Hematopoietic multipotent progenitor cell treated with erythropoietin and hydrocortisone succinate and interleukin-3 and kit ligand, for 4 days (in vitro differentiated cells): ENCODE results near the gene DNAAF5.
A peak's percentile ranks its signal among the peaks of the same experiment; 100 is the strongest.
"Not testable (repeated sequence)": the region's sequence is repeated elsewhere in the genome, so short reads cannot be mapped to it uniquely, and the experiment has no call there.

ENCODE experiments used
- DNase-seq: peaks from one replicate; pipeline ENCODE4 v3.0.0-alpha.2; 2015

Gene DNAAF5

GRCh38 chr7:730501-731439 lies 4.3 kb downstream of the DNAAF5 start:
- DNase-seq: no peak

- DNase-seq: no peak
These were observed 5.1 kb downstream of the DNAAF5 start for GRCh38 chr7:731440-732085.

- DNase-seq: peak; percentile 45
These were observed 5.6 kb downstream of the DNAAF5 start for GRCh38 chr7:732094-732541.

GRCh38 chr7:732556-732955 lies 6.1 kb downstream of the DNAAF5 start:
- no peak for DNase-seq

GRCh38 chr7:734214-734613 lies 7.7 kb downstream of the DNAAF5 start:
- DNase-seq: peak; percentile 21

GRCh38 chr7:734808-735207 lies 8.3 kb downstream of the DNAAF5 start:
- DNase-seq: no peak

- DNase-seq: no peak
These were observed 11.7 kb downstream of the DNAAF5 start for GRCh38 chr7:738241-738640.

- DNase-seq: no peak
These were observed 12.4 kb downstream of the DNAAF5 start for GRCh38 chr7:738723-739454.

- no peak for DNase-seq
These were observed 13.0 kb downstream of the DNAAF5 start for GRCh38 chr7:739455-739982.

- DNase-seq: no peak
These were observed 13.8 kb downstream of the DNAAF5 start for GRCh38 chr7:739983-740942.

GRCh38 chr7:741191-741671 lies 14.7 kb downstream of the DNAAF5 start:
- no peak for DNase-seq

- no peak for DNase-seq
These were observed 15.4 kb downstream of the DNAAF5 start for GRCh38 chr7:741850-742249.

GRCh38 chr7:742791-743190 lies 16.3 kb downstream of the DNAAF5 start:
- no peak for DNase-seq

GRCh38 chr7:743341-744127 lies 17.0 kb downstream of the DNAAF5 start:
- not testable (repeated sequence) for DNase-seq

- DNase-seq: not testable (repeated sequence)
These were observed 17.6 kb downstream of the DNAAF5 start for GRCh38 chr7:744128-744520.

- DNase-seq: no peak
These were observed 18.4 kb downstream of the DNAAF5 start for GRCh38 chr7:744854-745430.

GRCh38 chr7:745431-746154 lies 19.1 kb downstream of the DNAAF5 start:
- DNase-seq: no peak

- DNase-seq: no peak
These were observed 19.9 kb downstream of the DNAAF5 start for GRCh38 chr7:746155-747061.

- no peak for DNase-seq
These were observed 20.7 kb downstream of the DNAAF5 start for GRCh38 chr7:747186-747585.
